Activated CD4-positive, alpha-beta T cell treated with anti-CD3 and anti-CD28 coated beads for 24 hours (primary cell): Measurements from ENCODE around the gene MAK.
"Not testable (repeated sequence)": the region's sequence is repeated elsewhere in the genome, so short reads cannot be mapped to it uniquely, and the experiment has no call there.

Source experiments
- DNase-seq, 2 donors: peaks; one replicate each; pipeline ENCODE4 v3.0.0-alpha.2; 2020; ENCODE audit warnings: low read depth in 2 of 2

Gene MAK

GRCh38 chr6:10779076-10779475 lies 59.3 kb downstream of the MAK start:
- DNase-seq, result no peak

GRCh38 chr6:10778230-10778629 lies 60.1 kb downstream of the MAK start:
- no peak for DNase-seq

- DNase-seq, result no peak
Measured at GRCh38 chr6:10771371-10771894, 66.9 kb downstream of the MAK start.

- no peak for DNase-seq
Measured at GRCh38 chr6:10769419-10769818, 68.9 kb downstream of the MAK start.

GRCh38 chr6:10763006-10763405 lies 75.3 kb downstream of the MAK start:
- DNase-seq, result no peak

GRCh38 chr6:10759884-10760329 lies 78.4 kb downstream of the MAK start:
- no peak for DNase-seq

GRCh38 chr6:10759312-10759839 lies 79.0 kb downstream of the MAK start:
- DNase-seq, result no peak

GRCh38 chr6:10756085-10756484 lies 82.3 kb downstream of the MAK start:
- DNase-seq, result no peak

- DNase-seq, result not testable (repeated sequence)
Measured at GRCh38 chr6:10751757-10752156, 86.6 kb downstream of the MAK start.

- DNase-seq, result not testable (repeated sequence)
Measured at GRCh38 chr6:10750568-10750967, 87.8 kb downstream of the MAK start.

- DNase-seq, result no peak
Measured at GRCh38 chr6:10749734-10750133, 88.6 kb downstream of the MAK start.

GRCh38 chr6:10747251-10747972 lies 90.9 kb downstream of the MAK start, which contains the start of gene TMEM14B:
TMEM14B (plus strand) TSS chr6:10747805; CDS start chr6:10749246, 1,441 bp downstream.
- peak; percentile 99 to 100 for DNase-seq

- DNase-seq, result no peak
Measured at GRCh38 chr6:10746915-10747250, 91.5 kb downstream of the MAK start.

- DNase-seq, result no peak
Measured at GRCh38 chr6:10745116-10745515, 93.2 kb downstream of the MAK start.

GRCh38 chr6:10743515-10743914 lies 94.8 kb downstream of the MAK start:
- no peak for DNase-seq

- DNase-seq, result no peak
Measured at GRCh38 chr6:10742251-10742650, 96.1 kb downstream of the MAK start.

GRCh38 chr6:10741643-10742042 lies 96.7 kb downstream of the MAK start:
- DNase-seq, result not testable (repeated sequence)

- no peak for DNase-seq
Measured at GRCh38 chr6:10740061-10740460, 98.3 kb downstream of the MAK start.

- DNase-seq, result no peak
Measured at GRCh38 chr6:10736731-10737130, 101.6 kb downstream of the MAK start.

GRCh38 chr6:10733863-10734262 lies 104.5 kb downstream of the MAK start:
- DNase-seq, result no peak

- DNase-seq, result no peak
Measured at GRCh38 chr6:10733151-10733715, 105.1 kb downstream of the MAK start.

- no peak for DNase-seq
Measured at GRCh38 chr6:10730254-10730653, 108.1 kb downstream of the MAK start.

- DNase-seq, result no peak
Measured at GRCh38 chr6:10725716-10726115, 112.6 kb downstream of the MAK start.
